UCSD-AML1 (cell line): ENCODE measurements around the gene WFDC2.
"Not testable (repeated sequence)": the region's sequence is repeated elsewhere in the genome, so short reads cannot be mapped to it uniquely, and the experiment has no call there.

Experiments
- DNase-seq: peaks from one replicate; lab custom pipeline; 2025; ENCODE audit not compliant: unreplicated experiment; lab: John Stamatoyannopoulos, UW

WFDC2 gene

DNA sequence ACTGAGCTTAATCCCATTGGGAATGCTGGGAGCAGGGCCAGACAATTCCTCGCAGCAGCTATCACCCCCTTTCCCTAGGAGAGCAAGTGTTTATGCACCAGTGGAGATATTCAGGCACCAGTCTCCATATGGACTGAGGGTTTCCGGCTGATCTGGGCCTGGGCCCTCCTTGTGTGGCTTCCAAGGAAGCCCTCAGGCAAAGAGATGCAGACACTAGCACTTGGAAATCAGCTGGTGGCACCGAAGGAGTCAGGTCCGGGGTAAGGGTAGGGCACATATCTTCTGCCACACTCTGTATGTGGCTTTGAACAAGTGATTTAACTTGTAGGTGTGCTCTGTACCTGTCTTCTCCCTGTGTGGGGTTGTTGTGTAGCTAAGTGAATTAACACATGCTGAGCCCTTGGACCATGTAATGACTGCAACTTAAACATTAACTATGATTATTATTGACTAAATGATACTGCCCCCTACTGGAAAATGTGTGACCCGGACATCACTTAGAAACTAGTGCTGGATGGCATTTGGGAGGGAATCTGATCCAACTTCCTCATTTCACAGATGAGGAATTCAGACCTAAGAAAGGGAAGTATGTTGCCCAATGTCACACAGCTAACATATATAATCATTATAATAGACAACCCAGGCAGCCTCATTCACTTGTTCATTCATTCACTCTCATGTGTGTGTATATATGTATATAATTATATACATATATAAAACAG is 19.3 kb upstream of the WFDC2 start:
- no peak for DNase-seq

DNA sequence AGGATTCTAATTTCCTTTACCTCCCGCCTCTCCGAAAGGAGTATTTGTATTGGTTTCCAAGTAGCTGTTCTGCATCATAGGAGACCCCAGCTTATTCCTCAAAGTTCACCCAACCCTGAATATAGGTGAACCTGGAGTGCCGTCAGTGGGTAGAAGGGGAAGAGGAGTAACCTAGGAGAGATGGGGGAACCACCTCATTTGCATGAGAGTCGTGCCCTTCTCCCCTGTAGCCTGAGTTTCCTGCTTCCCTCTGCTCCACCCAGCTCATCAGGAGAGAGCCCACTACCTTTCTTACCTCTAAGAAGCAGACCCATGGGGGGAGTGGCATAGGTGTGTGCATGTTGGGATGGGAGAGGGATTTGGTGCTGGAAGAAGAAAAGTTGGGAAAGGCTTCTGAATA is 17.3 kb upstream of the WFDC2 start:
- DNase-seq: no peak

DNA sequence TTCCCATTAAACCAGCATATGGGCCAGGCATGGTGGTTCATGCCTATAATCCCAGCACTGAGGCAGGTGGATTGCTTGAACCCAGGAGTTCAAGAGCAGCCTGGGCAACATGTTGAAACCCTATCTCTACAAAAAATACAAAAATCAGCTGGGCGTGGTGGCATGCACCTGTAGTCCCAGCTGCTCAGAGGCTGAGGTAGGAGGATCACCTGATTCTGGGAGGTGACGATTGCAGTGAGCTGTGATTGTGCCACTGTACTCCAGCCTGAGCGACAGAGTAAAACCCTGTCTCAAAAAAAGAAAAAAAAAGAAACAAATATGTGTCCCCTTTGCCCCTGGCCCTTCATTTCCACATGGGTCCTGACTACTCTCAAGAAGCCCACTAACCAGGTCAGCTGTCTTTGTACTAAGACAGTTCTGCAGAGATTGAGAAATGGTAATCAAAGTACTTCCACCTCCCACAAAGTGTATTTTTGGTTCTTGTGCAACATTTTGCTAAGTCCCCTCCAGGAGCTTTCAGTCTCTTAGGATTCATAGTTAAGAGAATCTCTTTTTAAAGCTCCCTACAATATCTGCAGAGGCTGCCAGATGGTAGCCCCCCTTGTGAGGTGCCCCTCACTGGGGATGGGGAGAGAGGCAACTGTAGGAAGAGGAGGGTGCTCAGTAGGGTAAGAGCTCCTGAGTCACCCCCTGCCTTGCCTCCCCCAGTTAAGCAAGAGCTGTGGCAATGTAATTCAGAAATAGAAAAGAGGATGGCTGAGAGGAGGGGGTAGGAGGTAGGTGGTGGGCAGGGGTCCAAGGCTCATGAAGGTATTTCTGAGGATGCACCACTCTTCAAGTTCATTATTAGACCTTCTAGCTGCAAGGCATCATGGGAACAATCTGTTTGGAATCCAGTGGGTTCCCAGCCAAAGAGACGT is 16.5 kb upstream of the WFDC2 start:
- no peak for DNase-seq

DNA sequence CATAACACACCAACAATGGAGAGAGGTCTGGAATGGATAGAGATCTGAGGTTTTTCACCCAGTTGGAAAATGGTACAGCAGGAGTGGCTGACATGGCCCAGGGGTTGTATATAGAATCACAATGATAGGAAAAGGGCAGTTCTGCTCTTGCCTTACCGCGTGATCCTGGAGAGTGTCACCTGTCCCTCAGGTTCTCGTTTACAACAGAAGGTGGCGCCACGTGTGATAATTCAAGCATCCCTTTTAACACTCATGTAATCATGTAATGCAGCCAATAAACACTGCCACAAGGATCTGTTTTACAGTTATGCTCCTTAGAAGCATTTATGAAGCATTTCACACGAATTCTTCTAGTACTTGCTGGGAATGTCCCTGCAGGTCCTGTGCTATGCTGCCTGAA is 12.9 kb upstream of the WFDC2 start:
- DNase-seq: no peak

DNA sequence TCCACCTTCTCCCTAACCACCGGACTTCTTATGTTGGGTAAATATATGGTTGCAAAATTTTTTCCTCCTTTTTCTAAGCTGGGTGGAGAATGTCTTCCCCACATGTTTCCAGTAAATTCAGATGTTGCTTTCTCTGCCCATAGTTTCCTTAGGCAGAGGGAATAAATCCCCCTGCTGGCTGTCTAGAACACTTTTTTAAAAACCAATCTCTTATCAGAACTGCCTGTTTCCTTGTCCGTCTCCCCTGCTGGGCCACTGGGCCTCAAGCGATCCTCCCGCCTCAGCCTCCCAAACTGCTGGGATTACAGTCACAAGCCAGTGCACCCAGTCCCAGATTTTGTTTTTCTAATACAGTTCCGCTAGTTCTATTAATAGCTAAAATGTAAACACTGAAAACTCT is 9.9 kb upstream of the WFDC2 start:
- no peak for DNase-seq

DNA sequence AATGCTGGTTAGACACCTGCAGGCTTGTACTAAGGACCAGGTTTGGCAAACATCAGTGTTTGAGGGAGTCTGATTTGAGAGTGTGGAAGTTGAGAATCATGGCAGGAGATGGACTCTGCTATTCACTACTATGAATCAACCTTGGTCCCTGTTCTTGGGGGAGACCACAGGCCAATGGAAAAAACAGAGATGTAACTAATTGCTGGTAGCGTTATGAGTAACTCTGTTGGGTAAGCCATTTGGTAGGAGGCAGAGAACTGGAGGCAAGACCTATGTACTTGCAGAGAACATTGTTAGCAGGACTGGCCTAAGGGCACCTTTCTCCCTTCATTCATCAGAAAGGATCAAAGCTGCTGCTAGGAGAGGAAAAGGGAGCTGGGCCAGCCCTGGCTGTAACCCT is 8.3 kb upstream of the WFDC2 start:
- no peak for DNase-seq

DNA sequence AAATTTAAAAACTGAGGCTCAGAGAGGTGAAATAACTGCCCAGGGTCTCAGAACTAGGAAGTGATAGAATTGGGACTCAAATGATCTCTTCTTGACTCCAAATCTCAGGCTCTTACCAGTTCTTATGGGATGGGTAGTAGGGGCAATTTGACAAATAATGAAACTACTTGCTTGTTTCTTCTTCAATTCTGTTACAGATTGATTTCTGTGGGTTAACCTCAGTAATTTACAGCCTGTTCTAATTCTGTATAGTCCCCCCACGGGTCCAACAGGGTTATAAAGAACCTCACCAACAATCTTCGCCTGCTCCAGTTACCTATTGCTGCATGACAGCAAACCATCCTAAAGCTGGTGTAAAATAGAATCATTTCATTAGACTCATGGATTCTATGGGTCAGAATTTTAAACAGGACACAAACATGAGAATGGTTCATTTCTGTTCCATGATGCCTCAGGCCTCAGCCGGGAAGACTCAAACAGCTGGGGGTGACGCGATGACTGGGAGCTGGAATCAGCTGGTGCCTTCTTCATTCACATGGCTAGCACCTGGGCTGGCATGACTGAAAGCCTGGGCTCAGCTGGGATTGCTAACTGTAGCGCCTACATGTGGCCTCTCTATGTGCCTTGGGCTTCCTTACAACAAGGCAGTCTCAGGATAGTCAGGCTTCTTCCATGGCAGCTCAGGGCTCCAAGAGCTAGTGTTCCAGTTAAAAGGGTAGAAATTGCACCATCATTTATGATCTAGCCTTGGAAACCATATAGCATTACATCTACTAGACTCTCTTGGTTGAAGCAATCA is 6.6 kb upstream of the WFDC2 start:
- DNase-seq: no peak

DNA sequence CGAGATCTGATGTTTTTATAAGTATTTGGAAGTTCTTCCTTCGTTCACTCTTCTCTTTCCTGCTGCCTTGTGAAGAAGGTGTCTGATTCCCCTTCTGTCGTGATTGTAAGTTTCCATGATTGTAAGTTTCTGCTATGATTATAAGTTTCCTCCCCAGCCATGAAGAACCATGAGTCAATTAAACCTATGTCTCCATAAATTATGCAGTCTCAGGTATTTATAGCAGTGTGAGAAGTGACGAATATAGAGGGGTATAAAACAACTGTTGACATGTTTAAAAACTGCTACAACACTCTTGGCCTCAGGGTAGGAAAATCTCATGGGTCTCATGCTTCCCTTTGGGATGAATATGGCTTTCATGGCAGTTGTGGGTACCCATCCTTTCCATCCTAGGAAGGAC is 5.8 kb upstream of the WFDC2 start:
- DNase-seq: no peak

DNA sequence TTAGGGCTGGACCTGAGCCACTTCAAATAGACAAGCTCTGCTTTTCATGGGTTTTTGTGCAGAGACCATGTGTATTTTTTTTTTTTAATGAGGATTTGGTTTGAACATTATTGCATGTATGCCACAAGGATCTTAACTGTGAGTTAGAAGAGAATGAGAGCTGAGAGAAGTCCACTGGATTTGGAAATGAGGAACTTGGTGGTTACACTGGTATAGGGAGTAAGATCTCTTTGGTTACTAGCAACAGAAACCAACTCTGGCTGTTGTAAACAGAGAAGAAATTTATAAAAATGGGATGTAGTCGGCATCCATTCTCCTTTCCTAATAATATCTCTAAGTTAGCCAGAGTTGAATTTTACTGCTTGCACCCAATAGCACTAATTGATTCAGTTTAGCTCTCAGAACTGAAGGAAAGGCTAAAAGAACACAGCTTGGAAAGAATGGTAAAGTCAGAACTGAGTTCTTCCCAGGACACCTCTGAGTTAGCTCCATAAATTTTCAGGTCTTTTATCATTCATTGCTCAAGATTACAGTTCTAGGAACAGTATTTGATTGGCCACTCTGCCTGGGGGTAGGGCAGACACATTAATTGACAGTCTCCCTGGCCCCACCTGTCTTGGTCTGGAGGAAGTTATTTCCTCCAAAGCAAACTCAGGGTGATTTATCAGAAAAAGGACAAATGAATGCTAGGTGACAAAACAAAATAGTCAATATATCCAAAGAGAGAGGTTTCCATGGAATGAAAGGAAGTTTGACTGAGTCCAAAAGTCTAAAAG is 3.9 kb upstream of the WFDC2 start:
- DNase-seq: no peak

DNA sequence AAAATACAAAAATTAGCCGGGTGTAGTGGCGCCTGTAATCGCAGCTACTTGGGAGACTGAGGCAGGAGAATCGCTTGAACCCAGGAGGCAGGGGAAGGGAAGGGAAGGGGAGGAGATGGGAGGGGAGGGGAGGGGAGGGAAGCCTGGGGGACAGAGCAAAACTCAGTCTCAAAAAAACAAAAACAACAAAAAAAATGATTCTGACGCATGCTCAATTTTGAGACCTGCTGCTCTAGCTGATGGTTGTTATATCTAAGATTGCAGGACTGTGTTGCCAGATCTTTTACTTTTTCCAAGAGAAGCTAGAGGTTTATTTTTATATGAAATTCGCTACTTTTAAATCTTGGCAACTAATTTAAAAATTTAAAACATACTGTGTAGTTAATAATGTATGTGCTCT is 2.4 kb upstream of the WFDC2 start:
- DNase-seq: no peak

DNA sequence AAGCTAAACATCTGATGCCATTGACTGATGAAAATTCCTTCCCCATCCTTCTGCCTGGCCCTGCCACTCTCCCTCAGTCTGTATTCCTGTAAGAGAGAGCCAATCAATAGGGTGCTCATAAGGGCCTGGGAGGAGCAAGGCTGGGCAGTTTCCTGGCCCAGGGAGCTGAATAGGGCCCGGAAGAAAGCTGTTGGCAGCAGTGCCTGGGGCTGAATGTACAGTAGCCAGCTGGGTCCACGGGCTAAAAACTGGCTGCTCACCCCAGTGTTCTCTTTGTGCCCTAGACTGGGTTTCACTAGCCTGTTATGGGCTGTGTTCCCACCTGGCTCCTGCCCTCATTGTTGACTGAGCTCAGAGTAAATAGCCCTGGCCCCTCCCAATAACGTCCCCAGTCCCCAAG is 1.7 kb upstream of the WFDC2 start:
- DNase-seq: no peak

DNA sequence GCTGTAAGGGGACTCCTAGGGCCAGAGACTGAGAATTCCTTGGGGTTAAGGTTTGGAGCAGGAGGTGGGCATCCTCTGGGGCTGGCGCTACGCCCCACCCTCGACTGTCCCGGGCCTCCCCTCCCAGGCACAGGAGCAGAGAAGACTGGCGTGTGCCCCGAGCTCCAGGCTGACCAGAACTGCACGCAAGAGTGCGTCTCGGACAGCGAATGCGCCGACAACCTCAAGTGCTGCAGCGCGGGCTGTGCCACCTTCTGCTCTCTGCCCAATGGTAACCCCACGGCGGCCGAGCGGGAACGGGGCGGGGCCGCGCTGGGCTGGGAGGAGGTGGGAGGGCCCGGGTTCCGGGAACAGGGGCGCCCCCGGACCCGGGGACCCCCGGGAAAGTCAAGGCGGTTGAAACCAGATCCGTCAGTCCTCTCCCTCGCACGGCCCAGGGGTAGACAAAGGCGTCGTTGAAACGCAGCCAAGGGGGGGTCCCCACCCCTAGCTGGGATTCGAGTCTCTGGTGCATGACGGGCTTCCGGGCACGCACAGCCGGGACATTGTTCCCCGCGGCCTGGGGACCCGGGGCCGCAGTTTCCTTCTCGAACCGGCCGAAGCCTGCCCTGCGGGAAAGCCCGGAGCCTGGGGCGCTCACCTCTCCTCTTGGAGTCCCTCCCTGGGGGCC is 844 bp downstream of the WFDC2 start:
- DNase-seq: no peak

DNA sequence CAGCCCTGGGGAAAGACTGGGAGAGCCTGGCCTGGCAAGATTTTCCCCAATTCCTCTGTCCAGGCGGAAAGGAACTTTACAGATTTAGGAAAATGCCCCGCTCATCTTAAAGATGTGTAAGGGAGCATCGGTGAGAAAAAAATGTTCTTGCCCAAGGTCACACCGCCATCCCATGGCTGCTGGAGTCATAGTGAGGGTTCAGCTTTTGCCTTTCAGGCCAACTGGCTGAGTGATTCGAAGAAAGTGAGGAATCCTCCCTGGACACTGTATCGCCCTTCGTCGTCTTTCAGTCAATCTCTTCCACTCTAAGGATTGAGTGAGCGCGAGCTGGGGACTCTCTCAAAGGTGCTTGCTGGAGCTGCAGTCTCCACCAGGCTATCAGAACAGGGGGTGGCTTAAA is 1.4 kb downstream of the WFDC2 start:
- no peak for DNase-seq

DNA sequence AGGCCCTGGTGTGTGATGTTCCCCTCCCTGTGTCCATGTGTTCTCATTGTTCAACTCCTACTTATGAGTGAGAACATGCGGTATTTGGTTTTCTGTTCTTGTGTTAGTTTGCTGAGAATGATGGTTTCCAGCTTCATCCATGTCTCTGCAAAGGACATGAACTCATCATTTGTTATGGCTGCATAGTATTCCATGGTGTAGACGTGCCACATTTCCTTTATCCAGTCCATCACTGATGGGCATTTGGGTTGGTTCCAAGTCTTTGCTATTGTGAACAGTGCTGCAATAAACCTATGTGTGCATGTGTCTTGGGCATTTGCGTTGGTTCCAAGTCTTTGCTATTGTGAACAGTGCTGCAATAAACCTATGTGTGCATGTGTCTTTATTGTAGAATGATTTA is 2.7 kb downstream of the WFDC2 start:
- DNase-seq: not testable (repeated sequence)

DNA sequence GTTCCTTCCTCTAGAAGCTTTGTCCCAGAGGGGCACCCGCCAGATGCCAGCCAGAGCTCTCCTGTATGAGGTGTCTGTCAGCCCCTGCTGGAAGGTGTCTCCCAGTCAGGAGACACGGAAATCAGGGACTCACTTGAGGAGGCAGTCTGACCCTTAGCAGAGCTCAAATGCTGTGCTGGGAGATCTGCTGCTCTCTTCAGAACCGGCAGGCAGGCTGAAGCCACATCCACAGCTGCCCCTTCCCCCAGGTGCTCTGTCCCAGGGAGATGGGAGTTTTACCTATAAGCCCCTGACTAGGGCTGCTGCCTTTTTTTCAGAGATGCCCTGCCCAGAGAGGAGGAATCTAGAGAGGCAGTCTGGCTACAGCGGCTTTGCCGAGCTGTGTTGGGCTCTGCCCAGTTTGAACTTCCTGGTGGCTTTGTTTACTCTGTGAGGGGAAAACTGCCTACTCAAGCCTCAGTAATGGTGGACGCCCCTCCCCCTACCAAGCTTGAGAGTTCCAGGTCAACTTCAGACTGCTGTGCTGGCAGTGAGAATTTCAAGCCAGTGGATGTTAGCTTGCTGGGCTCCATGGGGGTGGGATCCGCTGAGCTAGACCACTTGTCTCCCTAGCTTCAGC is 8.1 kb downstream of the WFDC2 start:
- not testable (repeated sequence) for DNase-seq

DNA sequence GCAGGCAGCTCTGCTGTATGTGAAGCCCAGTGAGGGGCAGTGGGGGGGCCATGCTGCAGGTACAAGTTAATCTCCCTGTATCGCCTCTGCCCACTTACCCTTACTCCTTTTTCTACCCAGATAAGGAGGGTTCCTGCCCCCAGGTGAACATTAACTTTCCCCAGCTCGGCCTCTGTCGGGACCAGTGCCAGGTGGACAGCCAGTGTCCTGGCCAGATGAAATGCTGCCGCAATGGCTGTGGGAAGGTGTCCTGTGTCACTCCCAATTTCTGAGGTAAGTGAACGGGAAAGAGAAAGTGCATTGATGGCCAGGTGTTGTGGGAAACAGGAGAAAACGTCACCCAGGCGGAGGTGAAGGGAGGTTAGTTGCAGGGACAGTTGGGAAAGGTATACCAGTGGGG is 10.3 kb downstream of the WFDC2 start:
- no peak for DNase-seq

DNA sequence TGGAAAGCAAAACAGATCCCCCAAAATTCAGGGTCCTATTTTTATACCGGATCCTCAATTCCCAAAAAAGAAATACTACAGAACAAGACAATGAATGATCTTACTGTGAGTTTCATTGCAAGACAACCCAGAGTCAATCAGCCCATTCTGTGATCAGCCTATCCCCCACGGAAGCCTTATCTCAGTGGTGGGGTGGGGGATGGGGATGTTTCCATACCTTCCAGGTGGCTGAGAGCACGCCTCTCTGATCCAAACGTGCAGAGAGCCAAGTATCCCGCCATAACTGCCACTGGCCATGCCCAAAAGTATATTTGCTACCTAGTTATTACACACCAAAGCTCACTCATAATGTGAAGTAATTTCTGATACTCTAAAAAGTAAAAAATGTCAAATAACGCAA is 15.1 kb downstream of the WFDC2 start:
- no peak for DNase-seq

DNA sequence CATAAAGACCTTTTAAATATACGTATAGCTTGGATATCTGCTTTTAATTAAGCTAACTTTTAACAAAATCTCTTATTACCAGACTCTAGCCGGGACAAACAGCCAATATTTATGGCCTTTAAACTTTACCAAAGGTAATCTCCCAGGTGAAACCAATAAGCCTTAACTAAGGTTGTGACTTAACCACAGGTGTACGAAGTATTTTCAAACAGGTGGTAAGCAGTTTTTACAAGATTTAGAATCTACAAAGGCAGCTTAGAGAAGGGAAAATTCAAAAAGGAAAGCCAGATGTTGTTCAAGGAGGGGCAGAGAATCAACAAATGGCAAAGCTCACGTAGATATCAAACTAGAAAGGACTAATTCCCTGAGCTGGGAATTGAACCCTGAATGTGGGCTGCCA is 15.8 kb downstream of the WFDC2 start:
- DNase-seq: no peak

DNA sequence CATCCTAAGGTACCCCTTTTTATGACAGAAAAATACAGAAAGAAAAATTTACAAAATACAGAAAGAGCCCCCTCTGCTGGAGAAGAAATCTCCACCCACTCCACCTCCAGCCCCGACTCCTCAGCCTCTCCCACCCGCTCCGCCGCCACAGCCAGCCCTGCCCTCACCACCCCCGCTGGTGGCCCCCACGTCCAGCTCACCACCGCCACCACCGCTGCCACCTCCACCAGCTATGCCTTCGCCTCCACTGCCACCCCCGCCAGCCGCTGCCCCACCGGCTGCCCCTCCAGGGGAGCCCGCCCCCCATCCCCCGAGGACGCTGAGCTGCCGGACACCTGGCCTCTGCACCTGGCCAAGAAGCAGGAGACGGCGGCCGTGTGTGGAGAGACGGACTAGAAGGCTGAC is 17.7 kb downstream of the WFDC2 start:
- DNase-seq: no peak

DNA sequence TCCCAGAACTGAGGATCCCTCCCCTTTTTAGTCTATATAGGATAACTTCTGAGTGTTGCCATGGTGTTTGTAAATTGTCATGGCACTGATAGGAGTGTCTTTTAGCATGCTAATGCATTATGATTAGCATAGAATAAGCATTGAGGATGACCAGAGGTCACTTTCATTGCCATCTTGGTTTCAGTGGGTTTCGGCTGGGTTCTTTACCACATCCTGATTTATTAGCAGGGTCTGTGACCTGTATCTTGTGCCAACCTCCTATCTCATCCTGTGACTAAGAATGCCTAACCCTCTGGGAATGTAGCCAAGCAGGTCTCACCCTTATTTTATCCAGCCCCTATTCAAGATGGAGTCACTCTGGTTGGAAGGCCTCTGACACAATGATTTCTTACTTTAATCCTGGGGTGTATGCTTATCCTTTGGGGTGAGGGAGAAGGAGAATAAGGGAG is 19.6 kb downstream of the WFDC2 start:
- no peak for DNase-seq
